ENCODE results near the gene PPP6R1. TPM values are rescaled to one million over a fixed set of nuclear protein-coding genes. Genes with fewer than 3 reads are reported as not detected.

PPP6R1 gene
- total and polyA plus RNA-seq, 2 of the 13 experiments (the other 11 are each of a cell fraction or from before 2014, with no cell fraction given): 25.8 to 54.0 TPM

DNA sequence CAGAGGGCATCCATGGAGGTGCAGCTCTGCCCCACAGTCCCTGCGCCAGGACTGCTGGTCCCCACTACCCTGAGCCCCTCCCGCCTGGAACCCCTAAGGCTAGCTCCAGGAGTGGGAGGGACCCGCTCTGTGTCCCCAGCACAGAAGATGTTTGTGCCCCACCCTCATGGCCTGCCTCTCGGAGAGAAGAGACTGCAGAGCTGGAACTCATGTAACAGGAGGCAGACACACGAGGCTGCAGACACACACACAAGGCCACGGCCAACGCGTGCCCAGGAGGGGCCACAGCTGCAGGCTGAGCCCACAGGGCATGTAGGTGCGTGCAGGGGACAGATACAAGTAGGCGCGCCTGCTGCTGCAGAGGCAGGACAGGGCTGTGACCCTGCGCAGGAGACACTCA is 19.8 kb downstream of the PPP6R1 start:
- TF ChIP-seq, protein P1, sequence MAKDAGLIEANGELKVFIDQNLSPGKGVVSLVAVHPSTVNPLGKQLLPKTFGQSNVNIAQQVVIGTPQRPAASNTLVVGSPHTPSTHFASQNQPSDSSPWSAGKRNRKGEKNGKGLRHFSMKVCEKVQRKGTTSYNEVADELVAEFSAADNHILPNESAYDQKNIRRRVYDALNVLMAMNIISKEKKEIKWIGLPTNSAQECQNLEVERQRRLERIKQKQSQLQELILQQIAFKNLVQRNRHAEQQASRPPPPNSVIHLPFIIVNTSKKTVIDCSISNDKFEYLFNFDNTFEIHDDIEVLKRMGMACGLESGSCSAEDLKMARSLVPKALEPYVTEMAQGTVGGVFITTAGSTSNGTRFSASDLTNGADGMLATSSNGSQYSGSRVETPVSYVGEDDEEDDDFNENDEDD (CRISPR knock-in tag; IDR thresholded peaks at IDR 0.05; ENCODE audit: borderline replicate concordance): no peak
- TF ChIP-seq, protein P2, sequence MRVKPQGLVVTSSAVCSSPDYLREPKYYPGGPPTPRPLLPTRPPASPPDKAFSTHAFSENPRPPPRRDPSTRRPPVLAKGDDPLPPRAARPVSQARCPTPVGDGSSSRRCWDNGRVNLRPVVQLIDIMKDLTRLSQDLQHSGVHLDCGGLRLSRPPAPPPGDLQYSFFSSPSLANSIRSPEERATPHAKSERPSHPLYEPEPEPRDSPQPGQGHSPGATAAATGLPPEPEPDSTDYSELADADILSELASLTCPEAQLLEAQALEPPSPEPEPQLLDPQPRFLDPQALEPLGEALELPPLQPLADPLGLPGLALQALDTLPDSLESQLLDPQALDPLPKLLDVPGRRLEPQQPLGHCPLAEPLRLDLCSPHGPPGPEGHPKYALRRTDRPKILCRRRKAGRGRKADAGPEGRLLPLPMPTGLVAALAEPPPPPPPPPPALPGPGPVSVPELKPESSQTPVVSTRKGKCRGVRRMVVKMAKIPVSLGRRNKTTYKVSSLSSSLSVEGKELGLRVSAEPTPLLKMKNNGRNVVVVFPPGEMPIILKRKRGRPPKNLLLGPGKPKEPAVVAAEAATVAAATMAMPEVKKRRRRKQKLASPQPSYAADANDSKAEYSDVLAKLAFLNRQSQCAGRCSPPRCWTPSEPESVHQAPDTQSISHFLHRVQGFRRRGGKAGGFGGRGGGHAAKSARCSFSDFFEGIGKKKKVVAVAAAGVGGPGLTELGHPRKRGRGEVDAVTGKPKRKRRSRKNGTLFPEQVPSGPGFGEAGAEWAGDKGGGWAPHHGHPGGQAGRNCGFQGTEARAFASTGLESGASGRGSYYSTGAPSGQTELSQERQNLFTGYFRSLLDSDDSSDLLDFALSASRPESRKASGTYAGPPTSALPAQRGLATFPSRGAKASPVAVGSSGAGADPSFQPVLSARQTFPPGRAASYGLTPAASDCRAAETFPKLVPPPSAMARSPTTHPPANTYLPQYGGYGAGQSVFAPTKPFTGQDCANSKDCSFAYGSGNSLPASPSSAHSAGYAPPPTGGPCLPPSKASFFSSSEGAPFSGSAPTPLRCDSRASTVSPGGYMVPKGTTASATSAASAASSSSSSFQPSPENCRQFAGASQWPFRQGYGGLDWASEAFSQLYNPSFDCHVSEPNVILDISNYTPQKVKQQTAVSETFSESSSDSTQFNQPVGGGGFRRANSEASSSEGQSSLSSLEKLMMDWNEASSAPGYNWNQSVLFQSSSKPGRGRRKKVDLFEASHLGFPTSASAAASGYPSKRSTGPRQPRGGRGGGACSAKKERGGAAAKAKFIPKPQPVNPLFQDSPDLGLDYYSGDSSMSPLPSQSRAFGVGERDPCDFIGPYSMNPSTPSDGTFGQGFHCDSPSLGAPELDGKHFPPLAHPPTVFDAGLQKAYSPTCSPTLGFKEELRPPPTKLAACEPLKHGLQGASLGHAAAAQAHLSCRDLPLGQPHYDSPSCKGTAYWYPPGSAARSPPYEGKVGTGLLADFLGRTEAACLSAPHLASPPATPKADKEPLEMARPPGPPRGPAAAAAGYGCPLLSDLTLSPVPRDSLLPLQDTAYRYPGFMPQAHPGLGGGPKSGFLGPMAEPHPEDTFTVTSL (CRISPR knock-in tag; IDR thresholded peaks at IDR 0.05; ENCODE audit: borderline replicate concordance): no peak
- TF ChIP-seq, protein P3, sequence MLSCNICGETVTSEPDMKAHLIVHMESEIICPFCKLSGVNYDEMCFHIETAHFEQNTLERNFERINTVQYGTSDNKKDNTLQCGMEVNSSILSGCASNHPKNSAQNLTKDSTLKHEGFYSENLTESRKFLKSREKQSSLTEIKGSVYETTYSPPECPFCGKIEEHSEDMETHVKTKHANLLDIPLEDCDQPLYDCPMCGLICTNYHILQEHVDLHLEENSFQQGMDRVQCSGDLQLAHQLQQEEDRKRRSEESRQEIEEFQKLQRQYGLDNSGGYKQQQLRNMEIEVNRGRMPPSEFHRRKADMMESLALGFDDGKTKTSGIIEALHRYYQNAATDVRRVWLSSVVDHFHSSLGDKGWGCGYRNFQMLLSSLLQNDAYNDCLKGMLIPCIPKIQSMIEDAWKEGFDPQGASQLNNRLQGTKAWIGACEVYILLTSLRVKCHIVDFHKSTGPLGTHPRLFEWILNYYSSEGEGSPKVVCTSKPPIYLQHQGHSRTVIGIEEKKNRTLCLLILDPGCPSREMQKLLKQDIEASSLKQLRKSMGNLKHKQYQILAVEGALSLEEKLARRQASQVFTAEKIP (CRISPR knock-in tag; IDR thresholded peaks at IDR 0.05; ENCODE audit: borderline replicate concordance): no peak
- TF ChIP-seq ATF1 (CRISPR knock-in tag; IDR thresholded peaks at IDR 0.05) (no peak), RFX1 (IDR thresholded peaks at IDR 0.05) (no peak), ZNF616 (CRISPR knock-in tag; IDR thresholded peaks at IDR 0.05; ENCODE audit: low read depth) (no peak), THAP11 (CRISPR knock-in tag; IDR thresholded peaks at IDR 0.05) (no peak), PHF5A (CRISPR knock-in tag; IDR thresholded peaks at IDR 0.05; ENCODE audit: low read depth, unreplicated experiment) (no peak), KAT7 (CRISPR knock-in tag; IDR thresholded peaks at IDR 0.05; ENCODE audit: borderline replicate concordance) (no peak), GTF2F1 (IDR thresholded peaks at IDR 0.05; ENCODE audit: low read length) (no peak)
- TF ChIP-seq, protein P4, sequence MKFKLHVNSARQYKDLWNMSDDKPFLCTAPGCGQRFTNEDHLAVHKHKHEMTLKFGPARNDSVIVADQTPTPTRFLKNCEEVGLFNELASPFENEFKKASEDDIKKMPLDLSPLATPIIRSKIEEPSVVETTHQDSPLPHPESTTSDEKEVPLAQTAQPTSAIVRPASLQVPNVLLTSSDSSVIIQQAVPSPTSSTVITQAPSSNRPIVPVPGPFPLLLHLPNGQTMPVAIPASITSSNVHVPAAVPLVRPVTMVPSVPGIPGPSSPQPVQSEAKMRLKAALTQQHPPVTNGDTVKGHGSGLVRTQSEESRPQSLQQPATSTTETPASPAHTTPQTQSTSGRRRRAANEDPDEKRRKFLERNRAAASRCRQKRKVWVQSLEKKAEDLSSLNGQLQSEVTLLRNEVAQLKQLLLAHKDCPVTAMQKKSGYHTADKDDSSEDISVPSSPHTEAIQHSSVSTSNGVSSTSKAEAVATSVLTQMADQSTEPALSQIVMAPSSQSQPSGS (CRISPR knock-in tag; IDR thresholded peaks at IDR 0.05): no peak
- TF ChIP-seq, protein P5, sequence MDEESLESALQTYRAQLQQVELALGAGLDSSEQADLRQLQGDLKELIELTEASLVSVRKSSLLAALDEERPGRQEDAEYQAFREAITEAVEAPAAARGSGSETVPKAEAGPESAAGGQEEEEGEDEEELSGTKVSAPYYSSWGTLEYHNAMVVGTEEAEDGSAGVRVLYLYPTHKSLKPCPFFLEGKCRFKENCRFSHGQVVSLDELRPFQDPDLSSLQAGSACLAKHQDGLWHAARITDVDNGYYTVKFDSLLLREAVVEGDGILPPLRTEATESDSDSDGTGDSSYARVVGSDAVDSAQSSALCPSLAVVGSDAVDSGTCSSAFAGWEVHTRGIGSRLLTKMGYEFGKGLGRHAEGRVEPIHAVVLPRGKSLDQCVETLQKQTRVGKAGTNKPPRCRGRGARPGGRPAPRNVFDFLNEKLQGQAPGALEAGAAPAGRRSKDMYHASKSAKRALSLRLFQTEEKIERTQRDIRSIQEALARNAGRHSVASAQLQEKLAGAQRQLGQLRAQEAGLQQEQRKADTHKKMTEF (CRISPR knock-in tag; IDR thresholded peaks at IDR 0.05): no peak
- peaks cover 50 to 85% of the 10 kb centered on the region in 2 experiments for H3K36me3 ChIP-seq (replicated peaks in 1 of 2; ENCODE audit: control insufficient read depth in 1 of 2, insufficient read depth in 2 of 2, low read length in 2 of 2)
- no peak overlapping the region for H3K4me3 ChIP-seq (replicated peaks in 1 of 3; ENCODE audit: insufficient read depth in 1 of 3, low read depth in 2 of 3, low read length in 3 of 3)
- POLR2A ChIA-PET: no interaction called here
- H3K9ac ChIP-seq (ENCODE audit: insufficient read depth, low read depth, low read length): no peak overlapping the region
- H3K79me2 ChIP-seq (ENCODE audit: insufficient read depth, low read length): no peaks in the 10 kb centered on the region
- no peak overlapping the region for H2AFZ ChIP-seq (ENCODE audit: low read length)
- in situ Hi-C loops (cut with HindIII; ENCODE audit: extremely low pct_ligation_motif_present, low pct_unique_long_range_greater_than_20kb) (no loop called here), intact Hi-C loops (cut with micrococcal nuclease; ENCODE audit: unreplicated experiment) (no loop called here)
- H4K20me1 ChIP-seq (ENCODE audit: insufficient read depth, low read length): no peaks in the 10 kb centered on the region
- WGBS (ENCODE audit: low lambda C conversion rate): 97% methylated on average over 6 of the region's 12 CpGs
- DNase-seq (ENCODE audit: low spot score): no peak
- ATAC-seq: no peak
- H3K4me1 ChIP-seq (ENCODE audit: insufficient read depth, low read length): no peaks in the 10 kb centered on the region
- H3K27ac ChIP-seq (ENCODE audit: extremely low read length, insufficient read depth, low read length): no peak overlapping the region
- FAIRE-seq: no peak
- H3K9me3 ChIP-seq (ENCODE audit: low read length): no peaks in the 10 kb centered on the region
- H3K27me3 ChIP-seq (ENCODE audit: control insufficient read depth in 1 of 2, insufficient read depth in 2 of 2, low read length in 2 of 2): no peaks in the 10 kb centered on the region
- BruUV-seq (replicated peaks): no TSS peak
- CTCF ChIA-PET (ENCODE audit: low intra/inter-chr PET ratio, low total read pairs): no interaction called here
- no peak overlapping the region for H3K4me2 ChIP-seq (ENCODE audit: low read depth, low read length)
